T-cell (primary cell): ENCODE results near the gene BAAT. TPM values are rescaled to one million over a fixed set of nuclear protein-coding genes. Genes with fewer than 3 reads are reported as not detected.
"Not testable (repeated sequence)": the region's sequence is repeated elsewhere in the genome, so short reads cannot be mapped to it uniquely, and the experiment has no call there.

Experiments
- ATAC-seq, 4 experiments: fragments of 200-7000 bp in 3 of 4; fragments of 150-1000 bp in 1 of 4; cut with Tn5 transposase; replicated peaks in 1 of 4; 1 replicate in 3 of 4; 2 replicates in 1 of 4; pipeline ENCODE4 v1.10.0; 2021; ENCODE audit warnings: moderate library complexity in 3 of 4, mild to moderate bottlenecking in 2 of 4, moderate number of reproducible peaks in 1 of 4
- CTCF ChIA-PET, 2 donors: fragments of 300-600 bp; sonication (Branson Sonifier 250); formaldehyde crosslinking; loops; one replicate each; lab custom pipeline; 2022; ENCODE audit warnings: antibody characterized with exemption in 2 of 2; lab: Charles Lee
- POLR2A ChIA-PET, 2 donors: fragments of 300-600 bp; sonication (Branson Sonifier 250); formaldehyde crosslinking; loops; one replicate each; lab custom pipeline; 2022; ENCODE audit warnings: antibody characterized with exemption in 2 of 2; lab: Charles Lee
- DNase-seq, 35 experiments: peaks; one replicate each; pipeline versions ENCODE4 v3.0.0 to v3.0.0-alpha.2; 2013 to 2023
- H3K27ac ChIP-seq: one replicate; pipeline ENCODE4 v1.5.1; 2013; ENCODE audit warnings: low read length
- H3K27me3 ChIP-seq, 2 experiments: replicated peaks in 1 of 2; 1 replicate in 1 of 2; 2 replicates in 1 of 2; pipeline versions ENCODE4 v1.6.1 to v1.7.0; 2013; ENCODE audit warnings: low read length in 1 of 2, mixed read lengths in 1 of 2; ENCODE audit not compliant: control insufficient read depth in 2 of 2, insufficient read depth in 2 of 2; ENCODE audit errors: extremely low read depth in 1 of 2
- H3K36me3 ChIP-seq, 2 donors: 1 replicate in 1 of 2; 2 replicates in 1 of 2; pipeline versions ENCODE4 v1.6.1 to v1.7.0; 2013; ENCODE audit warnings: low read length in 1 of 2; ENCODE audit not compliant: control insufficient read depth in 2 of 2, insufficient read depth in 1 of 2; ENCODE audit errors: extremely low read depth in 1 of 2
- H3K4me1 ChIP-seq, 2 experiments: 1 replicate in 1 of 2; 2 replicates in 1 of 2; pipeline versions ENCODE4 v1.6.1 to v1.7.0; 2013; ENCODE audit warnings: low read length in 2 of 2, mixed read lengths in 1 of 2; ENCODE audit not compliant: insufficient read depth in 2 of 2, control insufficient read depth in 1 of 2; ENCODE audit errors: extremely low read depth in 1 of 2
- H3K4me3 ChIP-seq, 2 donors: 1 replicate in 1 of 2; 2 replicates in 1 of 2; pipeline versions ENCODE4 v1.5.1 to v1.7.0; 2013; ENCODE audit warnings: mild to moderate bottlenecking in 2 of 2, low read length in 1 of 2, moderate library complexity in 1 of 2; ENCODE audit not compliant: control insufficient read depth in 1 of 2; ENCODE audit errors: extremely low read depth in 1 of 2
- H3K9me3 ChIP-seq: 2 replicates; pipeline ENCODE4 v1.7.0; 2013
- H3K27ac Mint-ChIP-seq, 2 donors: one replicate each; pipeline ENCODE4 v1.8.0; 2020 to 2021; ENCODE audit warnings: mild to moderate bottlenecking in 2 of 2, mixed read lengths in 2 of 2
- H3K27me3 Mint-ChIP-seq, 2 donors: one replicate each; pipeline ENCODE4 v1.8.0; 2021 to 2022; ENCODE audit warnings: mixed read lengths in 2 of 2
- H3K36me3 Mint-ChIP-seq: one replicate; pipeline ENCODE4 v1.8.0; 2021; ENCODE audit warnings: mixed read lengths
- H3K4me1 Mint-ChIP-seq, 3 donors: one replicate each; pipeline ENCODE4 v1.8.0; 2020 to 2022; ENCODE audit warnings: mixed read lengths in 3 of 3, mild to moderate bottlenecking in 1 of 3
- H3K4me3 Mint-ChIP-seq, 3 donors: one replicate each; pipeline ENCODE4 v1.8.0; 2020 to 2022; ENCODE audit warnings: mild to moderate bottlenecking in 3 of 3, mixed read lengths in 3 of 3, moderate library complexity in 3 of 3
- H3K9me3 Mint-ChIP-seq, 3 donors: one replicate each; pipeline ENCODE4 v1.8.0; 2020 to 2022; ENCODE audit warnings: mixed read lengths in 3 of 3
- WGBS: methylation state at CpG from one replicate; pipeline ENCODE4 v1.1.5; 2013; ENCODE audit warnings: missing lambda C conversion rate; ENCODE audit not compliant: insufficient coverage; 5-methylcytosine and 5-hydroxymethylcytosine counted together
- total RNA-seq, 35 experiments: library from RNA in 6 of 35; stranded (reverse) in 6 of 35; fragments of 120-200 nt in 1 of 35; gene quantifications; one replicate each; pipeline versions ENCODE4 v1.2.1 to v1.2.4 and lab custom pipeline; 2013 to 2026

Gene BAAT
- total RNA-seq, 5 donors from 2014 or later (not counting 1 experiment from before 2014, with no cell fraction given) = 0.13 to 0.36 (median 0.35) TPM; not detected in 2

- Mint-ChIP-seq H3K27ac (no peak overlapping the region), H3K36me3 (no peaks in the 10 kb centered on the region), H3K4me1 (no peaks in the 10 kb centered on the region), H3K4me3 (no peak overlapping the region), H3K9me3 (no peaks in the 10 kb centered on the region), H3K27me3 (peaks cover 5 to 8% of the 10 kb centered on the region in 2 donors)
- Histone ChIP-seq H3K9me3 (no peaks in the 10 kb centered on the region), H3K4me3 (no peak overlapping the region), H3K27ac (no peak overlapping the region), H3K4me1 (no peaks in the 10 kb centered on the region), H3K36me3 (no peaks in the 10 kb centered on the region), H3K27me3 (no peaks in the 10 kb centered on the region)
- CTCF ChIA-PET = no interaction called here
- POLR2A ChIA-PET = no interaction called here
- DNase-seq (no peak), ATAC-seq (no peak)
- WGBS = 86% methylated on average over 22 of the region's 25 CpGs
These were observed 50.7 kb downstream of the BAAT start for GRCh38 chr9:101333926-101334702.

- ChIA-PET POLR2A (no interaction called here), CTCF (no interaction called here)
- WGBS = 90% methylated on average over 2 of the region's 4 CpGs
- no peak overlapping the region for H3K27ac ChIP-seq
- Mint-ChIP-seq H3K36me3 (no peaks in the 10 kb centered on the region), H3K27me3 (peaks cover 5 to 8% of the 10 kb centered on the region in 2 donors), H3K27ac (no peak overlapping the region), H3K4me1 (no peaks in the 10 kb centered on the region), H3K4me3 (no peak overlapping the region), H3K9me3 (no peaks in the 10 kb centered on the region)
- H3K4me3 ChIP-seq = no peak overlapping the region
- no peaks in the 10 kb centered on the region for H3K36me3 ChIP-seq
- H3K4me1 ChIP-seq = no peaks in the 10 kb centered on the region
- no peak for ATAC-seq
- no peaks in the 10 kb centered on the region for H3K27me3 ChIP-seq
- H3K9me3 ChIP-seq = no peaks in the 10 kb centered on the region
- no peak for DNase-seq
These were observed 51.3 kb downstream of the BAAT start for GRCh38 chr9:101333490-101333889.

GRCh38 chr9:101332362-101332761 is 52.4 kb downstream of the BAAT start:
- no peaks in the 10 kb centered on the region for H3K36me3 ChIP-seq
- CTCF ChIA-PET = no interaction called here
- H3K27ac ChIP-seq = no peak overlapping the region

GRCh38 chr9:101327422-101327909 is 57.3 kb downstream of the BAAT start:
- ATAC-seq, H3K9me3 ChIP-seq, H3K27ac ChIP-seq, H3K36me3 Mint-ChIP-seq, DNase-seq, H3K36me3 ChIP-seq, H3K27me3 ChIP-seq, POLR2A ChIA-PET, H3K4me3 ChIP-seq, H3K4me1 ChIP-seq, H3K4me3 Mint-ChIP-seq, CTCF ChIA-PET, H3K4me1 Mint-ChIP-seq, H3K27ac Mint-ChIP-seq, H3K9me3 Mint-ChIP-seq: not testable (repeated sequence)
- H3K27me3 Mint-ChIP-seq = peaks cover 6 to 15% of the 10 kb centered on the region in 2 donors
- WGBS = 73% methylated on average over 3 of the region's 3 CpGs

More at GRCh38 chr9:101332362-101332761, 52.4 kb downstream of the BAAT start:
- no peak overlapping the region for H3K4me3 ChIP-seq
- no peaks in the 10 kb centered on the region for H3K27me3 ChIP-seq
- H3K9me3 ChIP-seq = no peaks in the 10 kb centered on the region
- H3K27me3 Mint-ChIP-seq = peaks cover 3 to 5% of the 10 kb centered on the region in 2 donors
- H3K4me3 Mint-ChIP-seq = no peak overlapping the region
- POLR2A ChIA-PET = no interaction called here
- ATAC-seq (no peak), DNase-seq (no peak)
- no peaks in the 10 kb centered on the region for H3K36me3 Mint-ChIP-seq
- no peaks in the 10 kb centered on the region for H3K4me1 Mint-ChIP-seq
- no peaks in the 10 kb centered on the region for H3K4me1 ChIP-seq
- peaks cover 1 to 5% (median 3%) of the 10 kb centered on the region in 3 donors for H3K9me3 Mint-ChIP-seq
- no peak overlapping the region for H3K27ac Mint-ChIP-seq
- no CpG with 5 or more reads among the region's 1 CpG for WGBS

GRCh38 chr9:101326501-101326900 is 58.3 kb downstream of the BAAT start:
- Histone ChIP-seq H3K4me3 (no peak overlapping the region), H3K36me3 (no peaks in the 10 kb centered on the region), H3K27ac (no peak overlapping the region), H3K9me3 (no peaks in the 10 kb centered on the region), H3K4me1 (no peaks in the 10 kb centered on the region), H3K27me3 (peaks cover 0 to 2% of the 10 kb centered on the region in 2 experiments)
- ChIA-PET CTCF (no interaction called here), POLR2A (no interaction called here)
- Mint-ChIP-seq H3K27ac (no peak overlapping the region), H3K36me3 (no peaks in the 10 kb centered on the region), H3K4me3 (no peak overlapping the region), H3K9me3 (peaks cover 3 to 9% (median 7%) of the 10 kb centered on the region in 3 donors), H3K27me3 (peaks cover 6 to 18% of the 10 kb centered on the region in 2 donors), H3K4me1 (no peaks in the 10 kb centered on the region)
- no CpG with 5 or more reads among the region's 1 CpG for WGBS
- no peak for ATAC-seq
- no peak for DNase-seq

- Histone ChIP-seq H3K4me3 (no peak overlapping the region), H3K4me1 (no peaks in the 10 kb centered on the region), H3K9me3 (no peaks in the 10 kb centered on the region), H3K27me3 (peaks cover 0 to 2% of the 10 kb centered on the region in 2 experiments), H3K36me3 (no peaks in the 10 kb centered on the region), H3K27ac (no peak overlapping the region)
- CTCF ChIA-PET = no interaction called here
- peaks cover 7 to 21% of the 10 kb centered on the region in 2 donors for H3K27me3 Mint-ChIP-seq
- no peak overlapping the region for H3K27ac Mint-ChIP-seq
- H3K4me3 Mint-ChIP-seq = no peak overlapping the region
- DNase-seq = no peak
- no peaks in the 10 kb centered on the region for H3K4me1 Mint-ChIP-seq
- no peaks in the 10 kb centered on the region for H3K36me3 Mint-ChIP-seq
- POLR2A ChIA-PET = no interaction called here
- WGBS = no CpG with 5 or more reads among the region's 1 CpG
- peaks cover 3 to 9% (median 7%) of the 10 kb centered on the region in 3 donors for H3K9me3 Mint-ChIP-seq
- ATAC-seq = no peak
These were observed 58.8 kb downstream of the BAAT start for GRCh38 chr9:101326035-101326434.
